Activated CD4-positive, alpha-beta T cell treated with anti-CD3 and anti-CD28 coated beads, Interleukin-2, amount 50 U/mL, for 16 hours (primary cell): ENCODE data around the gene NTN3.
A peak's percentile ranks its signal among the peaks of the same experiment; 100 is the strongest.

Source experiments
- DNase-seq: peaks from one replicate; pipeline ENCODE4 v3.0.0-alpha.2; 2020

The NTN3 gene

GRCh38 chr16:2480948-2481347 is 9.9 kb downstream of the NTN3 start:
- no peak for DNase-seq

GRCh38 chr16:2481676-2482075 is 10.6 kb downstream of the NTN3 start:
- no peak for DNase-seq

GRCh38 chr16:2482249-2482648 is 11.2 kb downstream of the NTN3 start:
- no peak for DNase-seq

GRCh38 chr16:2482708-2483534 is 11.8 kb downstream of the NTN3 start:
- no peak for DNase-seq

GRCh38 chr16:2483939-2484897 is 13.1 kb downstream of the NTN3 start:
- no peak for DNase-seq

- no peak for DNase-seq
These were observed 13.9 kb downstream of the NTN3 start for GRCh38 chr16:2484898-2485508.

- no peak for DNase-seq
These were observed 14.9 kb downstream of the NTN3 start for GRCh38 chr16:2485811-2486507.

- peak; percentile 74 for DNase-seq
These were observed 15.8 kb downstream of the NTN3 start for GRCh38 chr16:2486645-2487516.

GRCh38 chr16:2487517-2487842 is 16.4 kb downstream of the NTN3 start:
- no peak for DNase-seq

GRCh38 chr16:2487903-2488531 is 16.9 kb downstream of the NTN3 start:
- no peak for DNase-seq

GRCh38 chr16:2489581-2489980 is 18.5 kb downstream of the NTN3 start:
- DNase-seq, result no peak

GRCh38 chr16:2490190-2491105 is 19.4 kb downstream of the NTN3 start:
- DNase-seq, result no peak

GRCh38 chr16:2492292-2492691 is 21.2 kb downstream of the NTN3 start:
- no peak for DNase-seq

- no peak for DNase-seq
These were observed 22.5 kb downstream of the NTN3 start for GRCh38 chr16:2493605-2494004.

GRCh38 chr16:2494616-2495015 is 23.5 kb downstream of the NTN3 start:
- no peak for DNase-seq

- no peak for DNase-seq
These were observed 23.9 kb downstream of the NTN3 start for GRCh38 chr16:2495041-2495440.

GRCh38 chr16:2496223-2497115 is 25.4 kb downstream of the NTN3 start:
- no peak for DNase-seq

- DNase-seq, result no peak
These were observed 26.1 kb downstream of the NTN3 start for GRCh38 chr16:2497116-2497630.
